DOHH2 (cell line): ENCODE measurements around the gene ASAH2.

Experiments used
- H3F3A ChIP-seq: fragments of 200-600 bp; sonication (generic), shearing (Covaris generic); 2 replicates; pipeline ENCODE4 v1.6.0; 2016; ENCODE audit warnings: antibody characterized with exemption, mild to moderate bottlenecking; ENCODE audit not compliant: control insufficient read depth, insufficient read depth
- H3K27ac ChIP-seq: fragments of 200-600 bp; sonication (generic); 2 replicates; pipeline ENCODE4 v1.5.1; 2014; ENCODE audit warnings: low read depth, mild to moderate bottlenecking, low read length, moderate library complexity
- H3K27me3 ChIP-seq: fragments of 200-600 bp; sonication (generic); 2 replicates; pipeline ENCODE4 v1.6.1; 2014; ENCODE audit warnings: mild to moderate bottlenecking, low read length, mixed read lengths; ENCODE audit not compliant: control insufficient read depth
- H3K36me3 ChIP-seq: fragments of 200-600 bp; sonication (generic); 2 replicates; pipeline ENCODE4 v1.6.1; 2014; ENCODE audit warnings: mild to moderate bottlenecking, low read length, moderate library complexity, mixed read lengths; ENCODE audit not compliant: control insufficient read depth
- H3K4me1 ChIP-seq: fragments of 200-600 bp; sonication (generic); 2 replicates; pipeline ENCODE4 v1.6.1; 2014; ENCODE audit warnings: mild to moderate bottlenecking, low read length, mixed read lengths; ENCODE audit not compliant: control insufficient read depth
- H3K4me2 ChIP-seq: fragments of 200-600 bp; sonication (generic); 2 replicates; pipeline ENCODE4 v1.6.0; 2014; ENCODE audit warnings: mild to moderate bottlenecking, low read length, moderate library complexity
- H3K4me3 ChIP-seq: fragments of 200-600 bp; sonication (generic); 2 replicates; pipeline ENCODE4 v1.5.1; 2014; ENCODE audit warnings: mild to moderate bottlenecking, low read length, mixed read lengths
- H3K79me2 ChIP-seq: fragments of 200-600 bp; sonication (generic); 2 replicates; pipeline ENCODE4 v1.6.1; 2014; ENCODE audit warnings: mild to moderate bottlenecking, low read length, mixed read lengths; ENCODE audit not compliant: control insufficient read depth
- H3K9me2 ChIP-seq: fragments of 200-600 bp; sonication (generic); replicated peaks from 2 replicates; pipeline ENCODE4 v1.6.1; 2014; ENCODE audit warnings: mild to moderate bottlenecking, low read length, mixed read lengths; ENCODE audit not compliant: control insufficient read depth
- H3K9me3 ChIP-seq: fragments of 200-600 bp; sonication (generic); 2 replicates; pipeline ENCODE4 v1.6.1; 2014; ENCODE audit warnings: antibody characterized with exemption, low read length, mixed read lengths; ENCODE audit not compliant: control insufficient read depth, insufficient read depth
- H4K20me1 ChIP-seq: fragments of 200-600 bp; sonication (generic); 2 replicates; pipeline ENCODE4 v1.6.0; 2014; ENCODE audit warnings: low read depth, mild to moderate bottlenecking, antibody characterized with exemption, low read length, moderate library complexity; ENCODE audit not compliant: control insufficient read depth, insufficient read depth
- EZH2phosphoT487 ChIP-seq: fragments of 200-600 bp; sonication (generic); IDR thresholded peaks from 2 replicates; pipeline ENCODE4 v1.6.1; 2017; ENCODE audit warnings: borderline replicate concordance, mild to moderate bottlenecking, antibody characterized with exemption, low read length, moderate library complexity, mixed read lengths
- TF ChIP-seq, protein P1 (sequence below): fragments of 200-600 bp; sonication (generic); IDR thresholded peaks from one replicate; pipeline ENCODE4 v1.5.1; 2014; ENCODE audit warnings: antibody characterized with exemption, mild to moderate bottlenecking, low read depth, low read length; ENCODE audit not compliant: poor library complexity, severe bottlenecking

Gene ASAH2

DNA sequence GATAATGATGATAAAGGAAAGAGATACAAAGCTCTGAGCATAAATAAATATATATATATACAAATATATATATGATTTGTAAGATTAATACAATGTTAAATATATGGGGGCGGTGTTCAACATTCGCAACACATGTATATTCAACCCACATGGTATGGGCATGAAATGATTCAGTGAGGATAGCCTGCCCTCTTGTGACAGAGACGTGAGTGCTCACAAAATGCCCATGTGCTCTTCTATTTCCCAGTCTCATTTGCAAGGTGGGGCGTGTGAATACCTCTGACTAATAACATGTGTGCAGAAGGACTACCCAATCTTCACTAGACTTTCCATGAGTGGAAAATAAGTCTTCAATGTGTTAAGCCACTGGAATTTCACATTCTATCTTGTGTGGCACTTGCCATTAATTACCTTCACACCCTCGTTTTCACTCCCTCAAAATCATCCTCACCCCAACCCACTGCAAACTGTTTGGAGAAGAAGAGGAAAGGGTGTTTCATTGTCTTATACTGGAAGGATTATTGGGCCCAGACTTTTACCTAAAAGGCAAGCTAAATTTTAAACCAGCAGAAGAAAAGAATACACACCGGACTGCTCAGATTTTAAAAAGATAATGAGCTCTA, 26.9 kb downstream of the ASAH2 start:
- H3K4me1 ChIP-seq = no peaks in the 10 kb centered on the region
- H3K4me3 ChIP-seq = no peak overlapping the region
- no peak overlapping the region for H3K27ac ChIP-seq
- no peak overlapping the region for H3K4me2 ChIP-seq
- H3K9me3 ChIP-seq = no peaks in the 10 kb centered on the region
- H3K36me3 ChIP-seq = no peaks in the 10 kb centered on the region
- no peaks in the 10 kb centered on the region for H3K9me2 ChIP-seq
- H3K27me3 ChIP-seq = peaks cover 9% of the 10 kb centered on the region
- no peaks in the 10 kb centered on the region for H3F3A ChIP-seq
- TF ChIP-seq, protein P1, sequence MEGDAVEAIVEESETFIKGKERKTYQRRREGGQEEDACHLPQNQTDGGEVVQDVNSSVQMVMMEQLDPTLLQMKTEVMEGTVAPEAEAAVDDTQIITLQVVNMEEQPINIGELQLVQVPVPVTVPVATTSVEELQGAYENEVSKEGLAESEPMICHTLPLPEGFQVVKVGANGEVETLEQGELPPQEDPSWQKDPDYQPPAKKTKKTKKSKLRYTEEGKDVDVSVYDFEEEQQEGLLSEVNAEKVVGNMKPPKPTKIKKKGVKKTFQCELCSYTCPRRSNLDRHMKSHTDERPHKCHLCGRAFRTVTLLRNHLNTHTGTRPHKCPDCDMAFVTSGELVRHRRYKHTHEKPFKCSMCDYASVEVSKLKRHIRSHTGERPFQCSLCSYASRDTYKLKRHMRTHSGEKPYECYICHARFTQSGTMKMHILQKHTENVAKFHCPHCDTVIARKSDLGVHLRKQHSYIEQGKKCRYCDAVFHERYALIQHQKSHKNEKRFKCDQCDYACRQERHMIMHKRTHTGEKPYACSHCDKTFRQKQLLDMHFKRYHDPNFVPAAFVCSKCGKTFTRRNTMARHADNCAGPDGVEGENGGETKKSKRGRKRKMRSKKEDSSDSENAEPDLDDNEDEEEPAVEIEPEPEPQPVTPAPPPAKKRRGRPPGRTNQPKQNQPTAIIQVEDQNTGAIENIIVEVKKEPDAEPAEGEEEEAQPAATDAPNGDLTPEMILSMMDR = peak; percentile 63
- TF ChIP-seq EZH2phosphoT487 = no peak
- H4K20me1 ChIP-seq = no peaks in the 10 kb centered on the region
- no peaks in the 10 kb centered on the region for H3K79me2 ChIP-seq

- H3K36me3 ChIP-seq = no peaks in the 10 kb centered on the region
- no peak overlapping the region for H3K4me2 ChIP-seq
- H3K27ac ChIP-seq = no peak overlapping the region
- no peaks in the 10 kb centered on the region for H3F3A ChIP-seq
- no peaks in the 10 kb centered on the region; the same call in 1 of the 2 replicates for H3K4me1 ChIP-seq
- H3K79me2 ChIP-seq = no peaks in the 10 kb centered on the region
- H3K27me3 ChIP-seq = 0 out of 2 replicates have a peak, but pooled peaks cover 2% of the 10 kb centered on the region
- H3K9me3 ChIP-seq = no peaks in the 10 kb centered on the region
- H3K9me2 ChIP-seq = no peaks in the 10 kb centered on the region
- H4K20me1 ChIP-seq = no peaks in the 10 kb centered on the region
- TF ChIP-seq, protein P1 = no peak
- TF ChIP-seq EZH2phosphoT487 = no peak
- H3K4me3 ChIP-seq = no peak overlapping the region
Observed at GRCh38 chr10:50222199-50222598, 29.1 kb downstream of the ASAH2 start.

- Histone ChIP-seq H3K4me3 (no peak overlapping the region), H3K4me1 (peaks cover 5% of the 10 kb centered on the region)
- no peak for TF ChIP-seq EZH2phosphoT487
- TF ChIP-seq, protein P1 = no peak
Observed at GRCh38 chr10:50221470-50221869, 29.8 kb downstream of the ASAH2 start.

More at GRCh38 chr10:50221470-50221869, 29.8 kb downstream of the ASAH2 start:
- Histone ChIP-seq H3K9me2 (no peaks in the 10 kb centered on the region), H3K79me2 (no peaks in the 10 kb centered on the region), H3K27ac (no peak overlapping the region), H3K27me3 (0 out of 2 replicates have a peak, but pooled peaks cover 2% of the 10 kb centered on the region), H3F3A (no peaks in the 10 kb centered on the region), H3K4me2 (no peak overlapping the region), H3K9me3 (no peaks in the 10 kb centered on the region), H3K36me3 (no peaks in the 10 kb centered on the region), H4K20me1 (no peaks in the 10 kb centered on the region)
